Measurements from ENCODE around the gene PRELP. TPM values are rescaled to one million over a fixed set of nuclear protein-coding genes. Genes with fewer than 3 reads are reported as not detected.
A peak's percentile ranks its signal among the peaks of the same experiment; 100 is the strongest.

PRELP gene
- total RNA-seq, 1 donor from 2014 or later: 2.9 TPM

GRCh38 chr1:203461717-203462116 lies 13.9 kb upstream of the PRELP start:
- Mint-ChIP-seq H3K9me3 (peaks cover 3% of the 10 kb centered on the region), H3K4me1 (peaks cover 36% of the 10 kb centered on the region), H3K4me3 (no peak overlapping the region), H3K36me3 (ENCODE audit: low read depth) (no peaks in the 10 kb centered on the region), H3K27ac (ENCODE audit: unreplicated experiment) (no peak overlapping the region), H3K27me3 (ENCODE audit: low read depth) (peaks cover 9% of the 10 kb centered on the region)
- no peak for DNase-seq (ENCODE audit: low read depth, low spot score)
- TF ChIP-seq CTCF (conservative IDR thresholded peaks at IDR 0.05): no peak

GRCh38 chr1:203462143-203462542 lies 13.5 kb upstream of the PRELP start:
- Mint-ChIP-seq H3K4me1 (peaks cover 35% of the 10 kb centered on the region), H3K4me3 (no peak overlapping the region), H3K9me3 (peaks cover 3% of the 10 kb centered on the region), H3K27me3 (ENCODE audit: low read depth) (peaks cover 9% of the 10 kb centered on the region), H3K27ac (ENCODE audit: unreplicated experiment) (no peak overlapping the region), H3K36me3 (ENCODE audit: low read depth) (no peaks in the 10 kb centered on the region)
- no peak for TF ChIP-seq CTCF (conservative IDR thresholded peaks at IDR 0.05)
- DNase-seq (ENCODE audit: low read depth, low spot score): no peak

- no peak for DNase-seq (ENCODE audit: low read depth, low spot score)
- H3K4me3 Mint-ChIP-seq: no peak overlapping the region
- peaks cover 3% of the 10 kb centered on the region for H3K9me3 Mint-ChIP-seq
- peaks cover 35% of the 10 kb centered on the region for H3K4me1 Mint-ChIP-seq
- no peak overlapping the region for H3K27ac Mint-ChIP-seq (ENCODE audit: unreplicated experiment)
- H3K36me3 Mint-ChIP-seq (ENCODE audit: low read depth): no peaks in the 10 kb centered on the region
- peaks cover 9% of the 10 kb centered on the region for H3K27me3 Mint-ChIP-seq (ENCODE audit: low read depth)
- no peak for TF ChIP-seq CTCF (conservative IDR thresholded peaks at IDR 0.05)
Measured at GRCh38 chr1:203462878-203463277, 12.7 kb upstream of the PRELP start.

GRCh38 chr1:203463469-203464062 lies 12.0 kb upstream of the PRELP start:
- no peak for DNase-seq (ENCODE audit: low read depth, low spot score)
- no peak for TF ChIP-seq CTCF (conservative IDR thresholded peaks at IDR 0.05)
- H3K36me3 Mint-ChIP-seq (ENCODE audit: low read depth): no peaks in the 10 kb centered on the region
- H3K27ac Mint-ChIP-seq (ENCODE audit: unreplicated experiment): peak overlapping the region; percentile 52
- H3K4me1 Mint-ChIP-seq: peaks cover 35% of the 10 kb centered on the region
- no peaks in the 10 kb centered on the region for H3K9me3 Mint-ChIP-seq
- no peak overlapping the region for H3K4me3 Mint-ChIP-seq
- H3K27me3 Mint-ChIP-seq (ENCODE audit: low read depth): peaks cover 9% of the 10 kb centered on the region

- Mint-ChIP-seq H3K27me3 (ENCODE audit: low read depth) (peaks cover 9% of the 10 kb centered on the region), H3K27ac (ENCODE audit: unreplicated experiment) (no peak overlapping the region), H3K4me1 (peaks cover 35% of the 10 kb centered on the region), H3K36me3 (ENCODE audit: low read depth) (no peaks in the 10 kb centered on the region), H3K9me3 (no peaks in the 10 kb centered on the region), H3K4me3 (no peak overlapping the region)
- no peak for DNase-seq (ENCODE audit: low read depth, low spot score)
- no peak for TF ChIP-seq CTCF (conservative IDR thresholded peaks at IDR 0.05)
Measured at GRCh38 chr1:203464226-203464625, 11.4 kb upstream of the PRELP start.
